Loucy (cell line): ENCODE data around the gene PHACTR1.

Source experiments
- EZH2phosphoT487 ChIP-seq: fragments of 200-600 bp; IDR thresholded peaks from 2 replicates; pipeline ENCODE4 v1.6.1; 2018; ENCODE audit warnings: antibody characterized with exemption, mild to moderate bottlenecking, moderate library complexity, borderline replicate concordance
- TF ChIP-seq, protein P1 (sequence below): fragments of 200-600 bp; sonication (generic); conservative IDR thresholded peaks from 2 replicates; pipeline ENCODE4 v1.5.1; 2014; ENCODE audit warnings: mild to moderate bottlenecking, antibody characterized with exemption, low read length

DNA sequence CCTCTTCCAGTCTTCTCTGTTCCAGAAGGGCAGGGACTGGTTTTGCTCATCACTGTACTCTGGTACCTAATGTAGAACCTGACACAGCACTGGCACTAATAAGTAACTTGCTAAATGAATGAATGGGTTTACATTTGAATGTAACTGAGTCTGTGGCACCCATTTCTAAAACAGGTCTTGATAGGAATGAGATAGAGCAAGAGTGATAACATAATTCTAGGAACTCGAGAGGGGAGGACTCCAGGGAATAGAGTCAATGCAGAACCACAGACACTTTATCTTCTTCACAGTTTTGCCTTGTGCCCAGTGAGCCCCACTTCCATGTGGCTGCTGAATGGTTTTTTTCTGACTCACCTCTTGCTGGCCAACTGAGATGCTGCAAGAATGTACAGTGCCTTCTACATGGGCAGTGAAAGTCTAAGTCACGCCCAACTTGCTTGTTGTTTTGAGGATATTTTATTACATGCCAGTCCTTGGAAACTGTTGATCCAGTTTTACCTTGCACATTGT is 550.6 kb downstream of the PHACTR1 start:
- TF ChIP-seq, protein P1, sequence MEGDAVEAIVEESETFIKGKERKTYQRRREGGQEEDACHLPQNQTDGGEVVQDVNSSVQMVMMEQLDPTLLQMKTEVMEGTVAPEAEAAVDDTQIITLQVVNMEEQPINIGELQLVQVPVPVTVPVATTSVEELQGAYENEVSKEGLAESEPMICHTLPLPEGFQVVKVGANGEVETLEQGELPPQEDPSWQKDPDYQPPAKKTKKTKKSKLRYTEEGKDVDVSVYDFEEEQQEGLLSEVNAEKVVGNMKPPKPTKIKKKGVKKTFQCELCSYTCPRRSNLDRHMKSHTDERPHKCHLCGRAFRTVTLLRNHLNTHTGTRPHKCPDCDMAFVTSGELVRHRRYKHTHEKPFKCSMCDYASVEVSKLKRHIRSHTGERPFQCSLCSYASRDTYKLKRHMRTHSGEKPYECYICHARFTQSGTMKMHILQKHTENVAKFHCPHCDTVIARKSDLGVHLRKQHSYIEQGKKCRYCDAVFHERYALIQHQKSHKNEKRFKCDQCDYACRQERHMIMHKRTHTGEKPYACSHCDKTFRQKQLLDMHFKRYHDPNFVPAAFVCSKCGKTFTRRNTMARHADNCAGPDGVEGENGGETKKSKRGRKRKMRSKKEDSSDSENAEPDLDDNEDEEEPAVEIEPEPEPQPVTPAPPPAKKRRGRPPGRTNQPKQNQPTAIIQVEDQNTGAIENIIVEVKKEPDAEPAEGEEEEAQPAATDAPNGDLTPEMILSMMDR: no peak
- no peak for TF ChIP-seq EZH2phosphoT487
